Epithelial cell of proximal tubule (primary cell): ENCODE measurements around the gene PTEN. TPM values are rescaled to one million over a fixed set of nuclear protein-coding genes. Genes with fewer than 3 reads are reported as not detected.

ENCODE experiments used
- DNase-seq: peaks from one replicate; pipeline ENCODE4 v3.0.0-alpha.2; 2011; ENCODE audit warnings: low read depth
- H3K4me3 ChIP-seq: 2 replicates; pipeline ENCODE4 v1.5.1; 2011; ENCODE audit warnings: low read depth, mild to moderate bottlenecking, low read length
- CTCF ChIP-seq: conservative IDR thresholded peaks from 2 replicates; pipeline ENCODE4 v1.5.1; 2012; ENCODE audit warnings: low read depth, mild to moderate bottlenecking, low read length
- total RNA-seq: library from RNA; depleted of rRNA; stranded (reverse); fragments of >200 nt; gene quantifications from 2 replicates; pipeline ENCODE4 v1.2.3, GENCODE V29; 2015

The PTEN gene
- total RNA-seq, 1 donor from 2014 or later: 33.4 TPM

GRCh38 chr10:87927091-87927490 lies 63.7 kb downstream of the PTEN start:
- DNase-seq: no peak
- H3K4me3 ChIP-seq: no peak overlapping the region
- TF ChIP-seq CTCF: no peak

- no peak overlapping the region for H3K4me3 ChIP-seq
- DNase-seq: no peak
- TF ChIP-seq CTCF: no peak
Measured at GRCh38 chr10:87928996-87929395, 65.6 kb downstream of the PTEN start.

GRCh38 chr10:87930141-87930540 lies 66.7 kb downstream of the PTEN start:
- no peak for TF ChIP-seq CTCF
- H3K4me3 ChIP-seq: no peak overlapping the region
- no peak for DNase-seq

GRCh38 chr10:87930934-87931835 lies 67.8 kb downstream of the PTEN start:
- DNase-seq: no peak
- no peak overlapping the region for H3K4me3 ChIP-seq
- TF ChIP-seq CTCF: no peak

GRCh38 chr10:87931836-87932230 lies 68.4 kb downstream of the PTEN start:
- no peak overlapping the region for H3K4me3 ChIP-seq
- TF ChIP-seq CTCF: no peak
- DNase-seq: no peak

- no peak for DNase-seq
- no peak for TF ChIP-seq CTCF
Measured at GRCh38 chr10:87935290-87936141, 72.1 kb downstream of the PTEN start.

More at GRCh38 chr10:87935290-87936141, 72.1 kb downstream of the PTEN start:
- H3K4me3 ChIP-seq: no peak overlapping the region
